Stimulated activated CD4-positive, alpha-beta T cell treated with anti-CD3 and anti-CD28 coated beads, Interleukin-4, amount 100 ng/mL, for 4 hours (primary cell): ENCODE results near the gene TUB.
A peak's percentile ranks its signal among the peaks of the same experiment; 100 is the strongest.

ENCODE experiments used
- DNase-seq, 2 experiments: peaks; one replicate each; pipeline ENCODE4 v3.0.0-alpha.2; 2020

Gene TUB

GRCh38 chr11:8070417-8071115 lies 10.4 kb upstream of the TUB start:
- no peak for DNase-seq

- no peak for DNase-seq
Observed at GRCh38 chr11:8071616-8072581, 9.1 kb upstream of the TUB start.

DNA sequence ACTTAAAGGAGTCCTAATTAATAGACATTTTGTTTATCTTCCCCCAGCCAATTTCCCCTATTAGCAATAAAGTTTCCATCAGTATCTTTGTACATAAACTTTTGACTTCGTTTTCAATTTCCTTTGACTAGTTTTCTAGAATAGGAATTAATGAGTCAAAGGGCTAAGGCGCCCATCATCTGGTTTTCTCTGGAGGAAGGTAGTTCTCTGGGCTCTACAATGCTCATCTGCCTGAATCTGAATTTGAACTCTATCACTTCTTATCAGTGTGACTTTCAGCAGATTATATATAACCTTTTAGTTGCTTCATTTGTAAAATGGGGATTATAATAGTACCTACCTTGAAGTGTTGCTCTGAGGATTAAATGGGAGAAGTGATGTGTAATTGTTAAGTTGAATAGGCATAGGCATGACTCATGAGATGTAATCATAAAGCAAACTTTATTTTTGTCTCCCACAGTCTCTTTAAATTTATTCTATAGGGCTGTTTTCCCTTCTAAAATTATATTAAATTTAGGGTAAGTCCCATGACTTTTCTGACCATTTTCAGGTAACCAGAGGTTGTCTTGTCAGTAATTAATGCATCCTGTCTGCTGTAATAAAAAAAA lies 5.8 kb upstream of the TUB start:
- no peak for DNase-seq

- DNase-seq: no peak
Observed at GRCh38 chr11:8079111-8079675, 1.8 kb upstream of the TUB start.

- no peak for DNase-seq
Observed at GRCh38 chr11:8080069-8080670, 841 bp upstream of the TUB start.

GRCh38 chr11:8081591-8082250 lies 710 bp downstream of the TUB start:
- DNase-seq: no peak

- DNase-seq: no peak
Observed at GRCh38 chr11:8082391-8083087, 1.5 kb downstream of the TUB start.

DNA sequence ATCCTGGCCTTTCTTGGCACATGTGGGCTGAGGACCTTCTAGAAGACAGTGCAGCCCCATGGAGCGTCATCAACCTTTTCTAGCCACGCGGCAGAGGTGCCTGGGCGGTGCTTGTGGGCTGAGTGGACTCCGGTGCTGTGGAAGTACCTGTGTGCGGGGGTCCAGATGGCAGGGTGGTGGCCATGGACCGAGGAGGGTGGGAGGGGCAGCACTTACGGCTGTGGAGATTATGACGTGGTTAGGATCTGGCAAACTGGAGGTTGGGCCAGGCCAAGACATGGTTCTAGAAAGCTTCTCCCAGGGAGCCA lies 2.0 kb downstream of the TUB start:
- DNase-seq: no peak

DNA sequence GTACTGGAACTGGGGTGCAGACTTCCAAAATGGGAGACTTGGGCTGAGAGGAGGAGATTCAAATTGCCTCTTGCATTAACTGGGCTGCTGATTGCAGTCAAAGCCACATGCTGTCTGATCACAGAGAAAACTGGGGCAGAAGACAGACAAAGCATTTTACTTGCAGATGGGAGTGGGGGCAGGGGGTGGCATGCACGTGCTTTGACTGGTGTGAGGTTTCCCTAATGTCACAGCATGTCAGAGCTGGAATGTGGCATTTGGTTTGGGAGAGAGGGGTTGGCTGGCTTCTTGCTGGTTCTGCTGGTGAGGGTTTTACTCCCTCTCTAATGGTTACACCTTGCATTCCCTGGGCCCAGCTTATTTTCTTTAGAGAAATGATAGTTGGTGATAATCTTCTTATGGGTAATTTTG lies 2.9 kb downstream of the TUB start:
- DNase-seq: no peak

DNA sequence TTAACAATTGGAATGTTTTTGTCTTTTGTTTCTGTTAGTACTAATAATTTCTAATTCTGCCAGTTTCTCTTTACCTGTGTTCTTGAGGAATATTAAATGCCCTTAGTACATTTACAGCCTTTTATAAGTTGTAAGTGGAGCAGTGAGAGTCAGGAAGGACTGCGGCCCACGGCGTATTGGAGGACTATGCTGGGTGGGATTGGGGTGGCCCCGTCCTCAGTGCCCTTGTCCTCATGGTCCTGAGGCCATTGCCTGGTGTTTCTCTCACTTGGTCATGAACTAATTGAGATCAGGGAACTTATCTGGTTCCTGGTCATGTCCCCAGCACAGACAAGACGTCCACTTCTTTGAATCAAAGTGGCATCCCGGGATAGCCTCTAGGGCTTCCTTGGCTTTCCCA lies 3.3 kb downstream of the TUB start:
- no peak for DNase-seq

GRCh38 chr11:8085011-8085645 lies 4.1 kb downstream of the TUB start:
- no peak for DNase-seq

- DNase-seq: no peak
Observed at GRCh38 chr11:8086001-8086479, 5.0 kb downstream of the TUB start.

GRCh38 chr11:8086571-8086970 lies 5.6 kb downstream of the TUB start:
- no peak for DNase-seq

DNA sequence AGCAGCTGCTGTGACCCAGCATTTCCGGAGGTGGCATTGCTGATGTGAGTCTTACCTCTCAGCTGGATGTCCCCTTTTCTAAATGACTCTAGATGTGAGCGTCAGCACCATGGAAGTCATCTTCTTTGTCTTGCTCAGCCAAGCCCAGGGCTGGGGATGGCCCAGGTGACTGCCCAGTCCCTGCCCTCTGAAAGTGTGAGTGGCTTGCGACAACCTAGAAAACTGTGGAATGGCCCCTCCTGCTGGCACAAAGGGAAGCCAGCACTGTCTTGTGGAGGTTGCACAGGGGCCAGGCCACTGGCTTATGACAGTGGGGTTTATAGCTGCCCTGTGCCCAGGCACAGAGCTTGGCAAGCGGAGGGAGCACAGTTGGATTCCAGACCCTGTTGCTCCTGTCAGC lies 6.2 kb downstream of the TUB start:
- no peak for DNase-seq

DNA sequence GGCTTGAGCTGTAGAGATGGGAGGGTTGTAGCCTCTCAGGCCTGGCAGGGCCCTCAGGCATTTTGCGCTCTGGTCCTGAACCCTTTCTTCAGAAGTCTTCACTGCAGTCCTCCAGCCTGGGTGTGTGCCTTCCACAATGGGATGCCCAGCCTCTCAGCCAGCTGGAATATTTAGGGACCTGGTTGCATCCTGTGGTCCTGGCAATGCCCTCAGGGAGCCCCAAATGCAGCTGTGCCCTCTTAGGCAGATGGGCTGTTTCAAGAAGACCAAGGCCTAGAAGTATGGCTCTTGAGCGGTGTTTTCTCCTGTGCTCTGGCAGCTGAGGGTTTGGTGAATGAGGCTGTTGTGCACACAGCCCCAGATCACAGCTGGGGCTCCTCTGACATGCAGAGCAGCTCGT lies 6.7 kb downstream of the TUB start:
- no peak for DNase-seq

DNA sequence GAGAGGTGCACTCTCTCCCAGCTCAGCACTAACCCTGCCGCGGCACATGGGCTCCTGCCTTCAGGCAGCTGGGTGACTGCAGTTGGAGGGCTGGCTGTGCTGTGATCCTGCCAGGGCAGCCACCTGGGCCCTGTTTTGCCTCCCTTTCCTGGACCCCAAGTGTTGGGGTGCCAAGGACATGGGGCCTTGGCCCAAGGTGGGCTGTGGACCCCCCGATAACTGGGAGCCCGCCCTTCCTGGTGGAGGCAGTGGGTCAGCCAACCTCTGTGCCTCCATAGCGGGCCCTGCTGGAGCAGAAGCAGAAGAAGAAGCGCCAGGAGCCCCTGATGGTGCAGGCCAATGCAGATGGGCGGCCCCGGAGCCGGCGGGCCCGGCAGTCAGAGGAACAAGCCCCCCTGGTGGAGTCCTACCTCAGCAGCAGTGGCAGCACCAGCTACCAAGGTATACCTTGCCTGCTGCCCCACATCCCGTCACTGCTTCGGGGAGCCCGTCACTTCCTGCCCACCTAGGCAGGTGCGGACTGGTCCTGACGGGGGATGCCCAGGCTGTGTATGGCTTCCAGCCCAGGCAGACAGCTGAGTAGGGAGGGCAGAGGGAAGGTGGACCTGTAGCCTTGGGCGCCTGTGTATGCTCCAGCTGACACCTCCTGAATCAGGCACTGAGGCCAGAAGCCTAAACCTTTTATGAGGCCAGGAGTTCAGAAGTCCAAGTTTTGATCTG lies 8.9 kb downstream of the TUB start:
- no peak for DNase-seq

- no peak for DNase-seq
Observed at GRCh38 chr11:8090756-8091155, 9.7 kb downstream of the TUB start.

GRCh38 chr11:8091721-8092120 lies 10.7 kb downstream of the TUB start:
- no peak for DNase-seq

GRCh38 chr11:8092587-8093424 lies 11.8 kb downstream of the TUB start:
- peak; percentile 15 to 33 for DNase-seq
